Duodenal mucosa (tissue), 2 donors: Measurements from ENCODE around the gene VAMP8.
"Not testable (repeated sequence)": the region's sequence is repeated elsewhere in the genome, so short reads cannot be mapped to it uniquely, and the experiment has no call there.

Experiments
- H3K27ac ChIP-seq: one replicate; pipeline ENCODE4 v1.7.0; 2013; ENCODE audit warnings: low read depth, low read length
- H3K27me3 ChIP-seq, 2 donors: one replicate each; pipeline ENCODE4 v1.7.0; 2013; ENCODE audit warnings: low read length in 2 of 2, control low read depth in 1 of 2; ENCODE audit not compliant: insufficient read depth in 2 of 2, control insufficient read depth in 1 of 2
- H3K36me3 ChIP-seq, 2 donors: one replicate each; pipeline ENCODE4 v1.7.0; 2013; ENCODE audit warnings: low read length in 2 of 2, control low read depth in 1 of 2; ENCODE audit not compliant: insufficient read depth in 2 of 2, control insufficient read depth in 1 of 2
- H3K4me1 ChIP-seq, 2 donors: one replicate each; pipeline ENCODE4 v1.7.0; 2013; ENCODE audit warnings: low read length in 2 of 2, control low read depth in 1 of 2; ENCODE audit not compliant: insufficient read depth in 2 of 2, control insufficient read depth in 1 of 2
- H3K4me3 ChIP-seq, 2 donors: one replicate each; pipeline ENCODE4 v1.7.0; 2013; ENCODE audit warnings: low read length in 2 of 2, low read depth in 1 of 2
- H3K9ac ChIP-seq, 2 donors: one replicate each; pipeline ENCODE4 v1.7.0; 2013; ENCODE audit warnings: low read length in 2 of 2, low read depth in 1 of 2
- H3K9me3 ChIP-seq, 2 donors: one replicate each; pipeline ENCODE4 v1.7.0; 2013; ENCODE audit warnings: low read length in 2 of 2, control low read depth in 1 of 2; ENCODE audit not compliant: control insufficient read depth in 1 of 2

The VAMP8 gene

DNA sequence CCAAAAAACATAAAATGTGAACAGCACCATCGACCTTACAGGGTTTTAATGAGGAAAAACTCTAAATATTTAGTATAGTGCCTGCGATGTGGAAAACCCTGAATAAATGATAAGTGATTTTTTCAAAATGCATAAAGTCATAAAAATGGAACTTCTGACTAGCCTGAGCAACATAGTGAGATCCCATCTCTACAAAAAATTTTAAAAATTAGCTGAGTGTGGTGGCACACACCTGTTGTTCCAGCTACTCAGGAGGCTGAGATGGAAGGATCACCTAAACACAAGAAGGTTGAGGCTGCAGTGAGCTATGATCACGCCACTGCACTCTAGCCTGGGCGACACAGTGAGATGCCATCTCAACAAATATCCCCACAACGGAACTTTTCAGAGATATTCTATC, 20.3 kb upstream of the VAMP8 start:
- Histone ChIP-seq H3K27me3 (no peaks in the 10 kb centered on the region), H3K36me3 (peaks cover 27 to 51% of the 10 kb centered on the region in 2 donors), H3K4me1 (peaks cover 10 to 12% of the 10 kb centered on the region in 2 donors), H3K27ac (no peak overlapping the region), H3K9ac (no peak overlapping the region), H3K4me3 (no peak overlapping the region), H3K9me3 (no peaks in the 10 kb centered on the region)

- Histone ChIP-seq H3K27ac (no peak overlapping the region), H3K4me1 (peaks cover 10 to 12% of the 10 kb centered on the region in 2 donors), H3K9ac (no peak overlapping the region), H3K27me3 (no peaks in the 10 kb centered on the region), H3K36me3 (peaks cover 17 to 41% of the 10 kb centered on the region in 2 donors), H3K9me3 (no peaks in the 10 kb centered on the region), H3K4me3 (no peak overlapping the region)
Observed at GRCh38 chr2:85558160-85558559, 19.2 kb upstream of the VAMP8 start.

- Histone ChIP-seq H3K4me3 (peak overlapping the region; percentile 78 to 98), H3K4me1 (peaks cover 10 to 12% of the 10 kb centered on the region in 2 donors), H3K9ac (peak overlapping the region; percentile 72 to 83), H3K36me3 (peaks cover 3 to 24% of the 10 kb centered on the region in 2 donors)
- not testable (repeated sequence) for H3K27ac ChIP-seq, H3K27me3 ChIP-seq, H3K9me3 ChIP-seq
Observed at GRCh38 chr2:85560403-85560726, 17.0 kb upstream of the VAMP8 start.

DNA sequence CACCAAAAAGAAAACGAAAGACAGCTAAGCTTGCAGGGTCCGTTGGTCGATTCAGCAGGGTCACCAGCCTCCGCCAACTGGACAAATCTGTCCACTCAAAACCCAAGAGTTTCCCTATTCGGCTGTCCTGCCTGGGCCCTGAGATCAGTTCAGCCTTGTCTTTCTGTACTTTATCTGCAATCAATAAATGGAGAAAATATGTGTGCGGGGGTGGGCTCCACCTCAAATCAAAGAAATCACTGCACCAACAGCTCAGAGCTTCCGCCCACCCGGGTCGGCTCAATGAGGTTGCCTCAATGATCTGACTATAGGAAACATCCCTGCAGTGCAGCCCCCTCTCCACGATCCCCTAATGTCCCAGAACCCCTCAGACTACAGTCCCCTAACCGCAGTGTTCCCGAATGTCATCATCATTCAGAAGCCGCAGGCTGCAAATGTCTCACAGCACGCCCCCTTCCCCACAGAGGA, 16.5 kb upstream of the VAMP8 start:
- Histone ChIP-seq H3K27me3 (no peaks in the 10 kb centered on the region), H3K4me3 (peak overlapping the region; percentile 78 to 98), H3K9ac (peak overlapping the region; percentile 72 to 83), H3K27ac (no peak overlapping the region), H3K9me3 (no peaks in the 10 kb centered on the region), H3K36me3 (peaks cover 2 to 21% of the 10 kb centered on the region in 2 donors), H3K4me1 (peaks cover 10 to 12% of the 10 kb centered on the region in 2 donors)

DNA sequence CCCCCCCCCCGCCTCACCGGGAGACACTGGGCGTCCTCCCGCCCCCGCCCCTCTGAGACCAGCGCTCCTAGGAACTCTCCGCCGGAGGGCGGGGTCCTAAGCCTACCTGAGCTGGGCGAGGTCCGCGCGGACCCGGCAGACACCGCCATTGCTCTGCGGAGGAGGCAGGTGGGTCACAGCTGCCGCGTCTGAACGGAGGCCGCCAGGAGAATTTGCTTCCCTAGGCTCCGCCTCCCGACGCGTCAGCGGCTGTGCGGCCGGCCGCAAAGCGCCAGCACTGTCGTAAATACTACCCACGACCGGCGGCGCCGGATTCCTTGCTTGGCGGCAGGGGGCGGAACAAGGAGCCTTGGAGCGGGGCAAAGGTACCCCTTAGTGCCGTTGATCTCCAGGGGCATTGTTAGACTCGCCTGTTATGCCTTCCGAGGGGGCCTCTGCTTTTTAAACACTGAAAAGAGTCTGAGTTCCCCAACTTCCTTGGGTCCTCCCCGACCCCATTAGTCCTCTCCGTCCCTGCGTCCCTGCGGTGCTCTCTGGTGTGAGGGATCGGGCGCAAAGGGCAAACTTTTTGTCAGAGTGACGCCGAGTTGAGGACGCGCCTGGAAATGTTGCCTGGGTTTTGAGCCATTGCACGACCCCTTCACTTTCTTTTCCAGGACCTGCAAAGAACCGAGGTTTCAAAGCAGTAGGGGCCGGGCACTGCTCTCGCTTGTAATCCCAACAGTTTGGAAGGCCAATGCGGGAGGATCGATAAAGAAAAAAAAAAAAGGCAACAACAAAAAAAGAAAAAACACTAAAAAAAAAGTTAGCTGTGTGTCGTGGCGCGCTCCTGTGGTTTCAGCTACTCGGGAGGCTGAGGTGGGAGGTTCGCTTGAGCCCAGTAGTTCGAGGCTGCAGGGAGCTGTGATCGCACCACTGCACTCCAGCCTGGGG, 15.8 kb upstream of the VAMP8 start, which contains the start of gene GGCX:
Gene GGCX, minus strand, starts transcription at position 214 of the 933 bp plus-strand sequence. Its CDS starts 65 bp downstream, at position 149.
- peak within 1 kb of the TSS; percentile 78 to 98 for H3K4me3 ChIP-seq

DNA sequence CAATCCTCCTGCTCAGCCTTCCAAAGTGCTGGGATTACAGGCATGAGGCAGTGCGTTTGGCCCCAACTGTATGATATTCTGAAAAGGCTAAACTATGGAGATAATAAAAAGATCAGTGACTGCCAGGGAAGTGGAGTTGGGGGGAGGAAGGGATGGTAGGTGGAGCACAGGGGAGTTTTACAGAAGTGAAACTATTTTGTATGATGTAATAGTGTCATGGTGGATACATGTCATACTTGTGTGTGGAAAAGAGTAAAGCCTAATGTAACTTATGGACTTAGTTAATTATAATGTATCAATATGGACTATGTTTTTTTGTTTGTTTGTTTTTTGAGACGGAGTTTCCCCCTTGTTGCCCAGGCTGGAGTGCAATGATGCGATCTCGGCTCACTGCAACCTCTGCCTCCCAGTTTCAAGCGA, 13.2 kb upstream of the VAMP8 start:
- H3K27ac ChIP-seq = no peak overlapping the region
- H3K36me3 ChIP-seq = no peaks in the 10 kb centered on the region
- no peak overlapping the region for H3K9ac ChIP-seq
- peaks cover 10 to 12% of the 10 kb centered on the region in 2 donors for H3K4me1 ChIP-seq
- H3K9me3 ChIP-seq = no peaks in the 10 kb centered on the region
- no peaks in the 10 kb centered on the region for H3K27me3 ChIP-seq
- no peak overlapping the region for H3K4me3 ChIP-seq

More for the DNA sequence above, 15.8 kb upstream of the VAMP8 start, which contains the start of gene GGCX:
- no peaks in the 10 kb centered on the region for H3K9me3 ChIP-seq
- peak within 1 kb of the TSS; percentile 76 for H3K27ac ChIP-seq
- H3K27me3 ChIP-seq = no peaks in the 10 kb centered on the region
- peak within 1 kb of the TSS; percentile 83 to 96 for H3K9ac ChIP-seq
- peaks cover 2 to 17% of the 10 kb centered on the region in 2 donors for H3K36me3 ChIP-seq
- H3K4me1 ChIP-seq = peaks cover 10 to 12% of the 10 kb centered on the region in 2 donors

DNA sequence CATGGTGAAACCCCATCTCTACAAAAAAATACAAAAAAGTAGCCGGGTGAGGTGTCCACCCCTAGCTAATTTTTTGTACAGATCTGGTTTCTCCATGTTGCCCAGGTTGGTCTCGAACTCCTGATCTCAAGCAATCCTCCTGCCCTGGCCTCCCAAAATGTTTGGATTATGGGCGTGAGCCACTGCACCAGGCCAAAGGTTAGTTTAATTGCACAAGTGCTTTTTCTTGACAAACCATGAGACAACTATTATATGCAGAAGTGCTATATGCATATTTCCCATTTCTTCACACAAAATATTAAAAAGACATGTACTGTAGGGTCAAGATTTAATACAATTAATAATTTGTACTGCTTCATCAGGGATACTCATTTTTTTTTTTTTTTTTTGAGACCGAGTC, 11.1 kb upstream of the VAMP8 start:
- Histone ChIP-seq H3K9ac (no peak overlapping the region), H3K4me1 (no peaks in the 10 kb centered on the region), H3K27ac (no peak overlapping the region), H3K36me3 (no peaks in the 10 kb centered on the region), H3K27me3 (no peaks in the 10 kb centered on the region), H3K4me3 (no peak overlapping the region), H3K9me3 (no peaks in the 10 kb centered on the region)

DNA sequence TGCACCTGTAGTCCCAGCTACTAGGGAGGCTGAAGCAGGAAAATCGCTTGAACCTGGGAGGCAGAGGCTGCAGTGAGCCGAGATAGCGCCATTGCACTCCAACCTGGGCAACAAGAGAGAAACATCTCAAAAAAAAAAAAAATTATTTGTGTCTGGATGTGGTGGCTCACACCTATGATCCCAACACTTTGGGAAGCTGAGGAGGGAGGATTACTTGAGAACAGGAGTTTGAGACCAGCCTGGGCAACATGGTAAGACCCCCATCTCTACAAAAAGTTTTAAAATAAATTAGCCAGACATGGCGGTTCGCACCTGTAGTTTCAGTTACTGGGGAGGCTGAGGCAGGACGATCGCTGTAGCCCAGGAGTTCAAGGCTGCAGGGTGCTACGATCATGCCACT, 1.6 kb upstream of the VAMP8 start:
- Histone ChIP-seq H3K27me3 (no peaks in the 10 kb centered on the region), H3K4me3 (no peak overlapping the region), H3K36me3 (no peaks in the 10 kb centered on the region), H3K4me1 (peaks cover 23 to 26% of the 10 kb centered on the region in 2 donors), H3K9me3 (no peaks in the 10 kb centered on the region), H3K9ac (no peak overlapping the region), H3K27ac (no peak overlapping the region)

DNA sequence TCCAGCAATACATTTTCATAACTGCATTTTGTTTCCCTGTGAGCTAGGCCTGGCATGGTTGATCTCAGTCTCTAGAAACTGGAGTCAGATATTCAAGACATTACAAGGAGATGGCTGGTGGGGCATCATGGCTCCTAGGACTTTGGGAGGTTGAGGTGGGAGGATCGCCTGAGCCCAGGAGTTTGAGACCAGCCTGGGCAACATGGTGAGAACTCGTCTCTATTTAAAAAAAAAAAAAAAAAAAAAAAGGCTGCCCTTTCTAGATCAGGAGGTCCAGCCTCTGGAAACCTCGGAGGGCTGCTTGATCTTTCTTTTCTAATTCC, 362 bp upstream of the VAMP8 start:
- Histone ChIP-seq H3K4me1 (peaks cover 23 to 26% of the 10 kb centered on the region in 2 donors), H3K27me3 (no peaks in the 10 kb centered on the region), H3K27ac (peak overlapping the region; percentile 84), H3K4me3 (peak overlapping the region; percentile 92 to 94), H3K9me3 (no peaks in the 10 kb centered on the region), H3K9ac (peak overlapping the region; percentile 89 to 92), H3K36me3 (peaks cover 5 to 10% of the 10 kb centered on the region in 2 donors)
